GM19240 (cell line): Measurements from ENCODE around the gene MROH8.

Source experiments
- DNase-seq: peaks from one replicate; pipeline ENCODE4 v3.0.0; 2011; ENCODE audit warnings: low spot score; ENCODE audit not compliant: insufficient read length

MROH8 gene

DNA sequence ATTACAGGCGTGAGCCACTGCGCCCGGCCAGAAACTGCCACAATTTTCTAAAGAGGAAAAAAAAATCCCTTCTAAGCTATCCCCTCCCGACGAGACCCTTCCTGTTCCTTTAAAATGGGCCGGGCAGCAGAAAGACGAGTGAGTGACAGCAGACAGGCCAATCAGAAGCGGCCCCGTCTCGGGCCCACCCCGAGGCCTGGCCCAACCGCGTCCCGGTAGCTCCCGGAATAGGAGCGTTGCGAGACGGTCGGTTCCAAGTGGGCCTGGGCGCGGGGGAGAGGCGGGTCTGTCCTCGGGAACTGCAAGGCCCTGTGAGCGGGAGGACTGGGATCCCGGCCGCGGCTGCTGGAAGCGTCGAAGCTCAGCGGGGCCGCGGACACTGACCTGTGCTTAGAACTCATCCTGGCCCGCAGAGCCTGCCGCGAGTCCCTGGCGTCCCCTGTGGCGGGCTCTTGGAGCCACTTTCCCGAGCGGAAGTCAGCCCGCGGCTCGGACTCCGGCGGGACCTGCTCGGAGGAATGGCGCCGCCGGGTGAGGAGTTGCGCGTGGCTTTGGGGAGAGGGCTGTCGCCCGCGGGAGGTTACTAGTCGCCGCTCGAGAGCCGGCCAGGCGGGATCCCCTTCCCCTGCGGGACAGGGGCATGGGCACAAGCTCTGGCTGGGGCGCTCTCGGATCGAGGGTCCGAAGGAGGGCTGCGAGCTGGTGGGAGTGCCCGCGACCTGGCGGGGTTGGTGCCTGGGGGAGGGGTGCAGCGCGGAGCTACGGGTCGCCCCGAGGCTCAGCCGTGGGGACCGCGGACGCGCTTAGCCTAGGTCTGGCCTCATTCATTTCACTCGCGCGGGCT, at the start of gene MROH8, which contains the start of gene RPN2:
TSS of gene MROH8 (minus strand) at position 710 of the 844 bp plus-strand sequence.
TSS of gene RPN2 (plus strand) at position 492 of the 844 bp plus-strand sequence. CDS start at position 519, 27 bp downstream.
- peak; percentile 67 for DNase-seq

DNA sequence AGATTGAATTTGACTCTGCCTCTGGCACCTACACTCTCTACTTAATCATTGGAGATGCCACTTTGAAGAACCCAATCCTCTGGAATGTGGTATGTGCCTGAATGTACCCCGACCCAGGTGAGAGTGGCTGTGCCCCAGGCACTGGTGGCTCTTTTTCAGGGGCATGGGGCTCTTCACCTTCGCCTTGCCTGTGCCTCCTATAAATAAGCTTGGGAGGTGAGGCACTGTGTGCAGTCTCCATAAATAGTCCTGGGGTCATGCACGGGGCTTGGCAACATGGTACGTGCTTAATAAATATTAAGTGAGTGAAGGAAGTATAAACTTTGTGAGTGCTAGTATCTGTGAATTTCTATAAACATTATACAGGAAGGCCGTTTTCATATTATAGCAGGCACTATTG, 49.3 kb upstream of the MROH8 start:
- DNase-seq, result no peak

DNA sequence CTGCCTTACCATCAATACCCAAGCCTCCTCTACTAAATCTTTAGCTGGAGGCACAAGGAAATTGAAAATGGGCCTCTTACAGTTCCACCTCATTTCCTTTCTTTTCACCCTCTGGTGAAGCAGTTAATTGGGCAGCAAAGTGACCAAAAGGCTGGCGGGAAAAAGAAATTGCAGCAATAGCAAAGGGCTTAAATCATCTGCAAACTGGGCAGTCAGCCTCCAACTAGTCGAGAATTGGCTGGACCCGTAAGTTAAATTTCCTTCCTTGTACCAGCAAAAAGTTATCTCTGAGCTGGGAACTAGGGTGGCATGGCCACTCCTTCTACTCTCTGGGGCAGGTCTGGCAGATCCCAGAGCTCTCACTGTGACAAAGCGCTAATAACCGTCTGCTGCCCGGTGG, 48.7 kb upstream of the MROH8 start:
- no peak for DNase-seq

DNA sequence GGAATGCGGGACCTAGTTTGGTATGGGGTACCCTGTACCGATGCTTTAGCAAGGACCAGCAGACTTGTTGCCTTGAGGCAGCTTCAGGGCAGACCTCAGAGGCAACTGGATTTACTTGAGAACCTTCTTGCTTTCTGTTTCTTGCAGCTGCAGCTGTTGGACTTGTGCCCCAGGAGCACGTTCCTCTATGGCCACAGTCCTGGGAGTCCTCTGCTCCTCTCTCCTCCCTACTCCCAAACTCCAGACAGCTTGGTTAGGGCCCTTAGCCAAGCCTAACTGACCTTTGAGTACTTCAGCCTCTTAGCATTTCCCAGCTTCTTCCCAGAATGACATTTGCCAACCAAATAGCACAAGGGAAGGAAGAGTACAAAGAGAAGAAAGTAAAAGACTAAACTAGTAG, 47.5 kb upstream of the MROH8 start:
- no peak for DNase-seq

DNA sequence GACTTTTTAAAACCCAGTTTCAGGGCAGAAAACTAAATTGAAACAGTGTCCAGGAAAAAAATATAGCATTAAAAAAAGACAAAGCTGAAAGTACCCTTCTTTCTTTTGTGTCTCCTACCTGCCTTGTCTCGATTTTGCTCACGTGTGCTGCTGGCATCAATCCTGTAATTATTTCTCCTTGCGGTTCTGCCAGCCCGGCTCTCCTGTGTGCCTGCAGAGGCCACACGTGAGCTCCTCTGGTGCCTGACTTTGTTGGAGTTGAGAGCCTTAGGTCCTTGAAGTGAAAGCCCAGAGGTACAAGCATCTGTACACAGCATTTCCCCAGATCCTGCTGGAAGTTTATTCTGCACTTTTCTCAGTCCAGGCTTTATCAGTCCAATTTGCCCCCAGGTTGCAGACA, 45.8 kb upstream of the MROH8 start:
- no peak for DNase-seq

DNA sequence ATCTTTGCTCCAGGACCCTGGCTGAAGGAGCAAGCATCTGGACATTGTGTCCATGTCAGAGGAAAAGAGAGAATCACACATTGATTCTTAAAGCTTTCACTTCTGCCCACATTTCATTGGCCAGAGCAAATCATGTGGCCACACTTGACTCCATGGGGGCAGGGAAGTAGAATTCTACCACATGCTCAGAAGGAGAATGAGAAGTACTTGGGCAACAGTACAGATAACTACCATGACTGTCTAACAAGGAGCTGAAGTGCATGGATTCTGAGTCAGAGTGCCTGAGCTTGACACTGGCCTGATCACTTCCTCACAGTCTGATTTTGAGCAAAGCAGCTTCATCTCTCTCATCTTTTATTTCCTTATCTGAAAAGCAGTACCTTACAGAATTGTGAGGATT, 43.7 kb upstream of the MROH8 start:
- DNase-seq, result no peak

DNA sequence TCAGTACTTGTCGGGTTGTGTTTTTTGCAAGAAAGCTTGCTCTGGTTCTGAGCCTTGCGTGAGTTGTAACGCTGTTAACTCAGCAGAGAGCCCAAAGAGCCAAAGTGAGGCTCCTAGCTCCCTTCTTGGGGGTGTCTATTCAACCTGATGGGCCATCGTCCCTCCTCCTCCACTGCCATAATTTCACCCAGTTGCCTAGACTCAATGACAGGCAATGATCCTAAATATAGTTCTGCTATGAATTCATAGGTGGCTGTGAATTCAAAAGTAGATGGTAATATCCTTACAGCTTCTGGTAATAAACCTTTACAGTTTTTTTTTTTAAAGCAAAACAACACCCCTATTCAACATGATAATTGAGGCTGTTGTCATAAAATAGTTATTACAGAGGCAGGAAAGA, 42.7 kb upstream of the MROH8 start:
- no peak for DNase-seq

DNA sequence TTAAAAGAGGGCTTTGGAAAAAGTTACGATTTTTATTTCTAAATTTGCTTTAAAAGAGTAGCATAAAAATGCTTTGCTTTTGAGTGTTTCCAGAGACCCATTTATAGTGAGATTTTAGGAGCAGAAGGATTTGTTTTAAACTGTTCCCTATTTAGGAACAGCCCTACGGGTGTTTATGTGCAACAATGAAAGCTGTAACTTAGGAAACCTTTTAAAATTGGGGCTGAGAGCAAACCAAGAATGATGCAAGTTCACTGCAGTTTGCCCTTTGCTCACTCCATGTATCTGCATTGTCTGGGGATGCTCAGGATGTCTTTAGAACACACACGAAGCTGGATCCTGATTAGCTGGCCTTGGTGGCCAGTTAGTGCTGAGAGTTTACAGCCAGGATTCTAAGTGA, 41.4 kb upstream of the MROH8 start:
- no peak for DNase-seq

DNA sequence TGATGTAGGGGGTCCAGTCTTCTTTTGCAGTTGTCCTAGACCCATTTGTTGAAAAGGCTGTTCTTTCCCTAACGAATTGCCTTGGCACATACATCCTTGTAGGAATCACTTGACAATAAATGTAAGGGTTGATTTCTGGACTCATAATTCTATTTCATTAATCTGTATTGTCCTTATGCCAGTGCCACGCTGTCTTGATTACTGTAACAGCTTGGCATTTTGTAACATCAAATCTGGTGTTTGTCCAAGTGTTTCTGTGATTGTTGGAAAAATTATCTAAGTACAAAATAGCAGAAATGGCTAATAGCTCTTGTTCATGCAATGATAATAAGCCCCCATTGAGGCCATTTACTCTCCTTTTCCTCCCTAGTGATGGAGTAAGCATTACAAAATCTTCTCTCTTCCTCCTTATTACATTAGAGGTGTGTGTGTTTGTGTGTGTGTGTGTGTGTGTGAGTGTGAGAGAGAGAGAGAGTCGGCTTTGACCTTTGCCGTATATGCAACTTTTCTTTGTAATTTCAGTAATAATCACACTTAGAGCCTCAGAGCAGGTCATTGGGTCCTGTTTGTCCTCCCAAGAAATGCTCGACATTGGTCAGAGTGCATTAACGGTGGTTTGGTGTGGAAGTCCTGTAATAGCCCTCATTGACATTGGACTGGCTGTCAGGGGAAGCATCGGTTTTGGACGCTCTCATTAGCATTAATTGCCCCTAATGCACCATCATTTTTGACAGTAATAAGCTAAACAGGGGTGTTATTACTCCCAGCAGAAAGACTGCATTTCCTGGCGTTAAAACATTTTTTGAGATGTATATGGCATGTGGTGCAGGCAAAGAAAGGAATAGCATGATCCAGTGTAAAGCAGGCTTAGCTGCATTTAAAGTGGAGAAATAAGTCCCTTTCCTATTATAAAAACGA, 40.7 kb upstream of the MROH8 start:
- no peak for DNase-seq

DNA sequence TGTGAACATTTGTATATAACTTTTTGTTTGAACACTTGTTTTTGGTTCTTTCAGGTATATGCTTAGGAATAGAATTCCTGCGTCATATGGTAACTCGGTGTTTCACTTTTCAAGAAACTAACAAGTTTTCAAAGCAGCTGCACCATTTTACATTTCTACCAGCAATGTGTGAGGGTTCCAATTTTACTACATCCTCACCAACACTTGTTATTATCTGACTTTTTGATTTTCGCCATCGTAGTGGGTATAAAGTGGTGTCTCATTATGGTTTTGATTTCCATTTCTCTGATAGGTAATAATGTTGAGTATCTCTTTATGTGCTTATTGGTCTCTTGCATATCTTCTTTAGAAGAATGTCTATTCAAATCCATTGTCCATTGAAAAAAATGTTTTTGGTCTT, 39.6 kb upstream of the MROH8 start:
- no peak for DNase-seq

DNA sequence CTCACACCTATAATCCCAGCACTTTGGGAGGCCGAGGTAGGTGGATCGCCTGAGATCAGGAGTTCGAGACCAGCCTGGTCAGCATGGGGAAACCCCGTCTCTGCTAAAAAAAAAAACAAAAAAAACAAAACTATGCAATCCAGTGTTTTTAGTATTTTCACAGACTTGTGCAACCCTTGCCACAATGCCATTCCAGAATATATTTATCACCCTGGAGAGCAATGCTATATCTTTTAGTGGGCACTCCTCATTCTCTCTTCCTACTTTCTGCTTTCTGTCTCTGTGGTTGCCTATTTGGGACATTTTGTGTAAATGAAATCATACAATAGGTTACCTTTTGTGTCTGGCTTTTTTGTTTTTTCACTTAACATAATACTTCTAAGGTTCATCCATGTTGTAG, 39.1 kb upstream of the MROH8 start:
- no peak for DNase-seq

DNA sequence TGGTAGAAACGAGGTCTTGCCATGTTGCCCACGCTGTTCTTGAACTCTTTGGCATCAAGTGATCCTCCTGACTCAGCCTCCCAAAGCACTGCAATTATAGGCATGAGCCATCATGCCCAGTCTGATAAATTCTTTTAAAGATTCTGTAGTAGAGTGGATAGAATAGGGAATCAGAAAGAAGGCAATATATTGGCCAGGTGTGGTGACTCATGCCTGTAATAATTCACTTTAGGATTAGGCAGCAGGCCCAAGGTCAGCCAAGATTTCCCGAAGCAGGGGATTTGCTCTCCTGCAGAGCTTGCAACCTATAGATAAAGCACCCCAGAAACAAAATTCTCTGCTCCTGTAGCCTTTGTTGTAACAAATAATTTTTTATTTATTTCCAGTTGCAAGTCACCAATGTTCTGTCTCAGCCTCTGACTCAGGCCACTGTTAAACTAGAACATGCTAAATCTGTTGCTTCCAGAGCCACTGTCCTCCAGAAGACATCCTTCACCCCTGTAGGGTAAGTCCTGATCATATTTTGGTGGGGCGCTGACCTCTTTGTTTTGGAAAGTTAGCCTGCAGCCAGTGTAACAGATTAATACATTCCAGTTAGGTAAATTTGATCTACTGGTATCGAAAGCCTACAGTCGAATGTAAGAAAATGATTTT, 30.4 kb upstream of the MROH8 start:
- no peak for DNase-seq

DNA sequence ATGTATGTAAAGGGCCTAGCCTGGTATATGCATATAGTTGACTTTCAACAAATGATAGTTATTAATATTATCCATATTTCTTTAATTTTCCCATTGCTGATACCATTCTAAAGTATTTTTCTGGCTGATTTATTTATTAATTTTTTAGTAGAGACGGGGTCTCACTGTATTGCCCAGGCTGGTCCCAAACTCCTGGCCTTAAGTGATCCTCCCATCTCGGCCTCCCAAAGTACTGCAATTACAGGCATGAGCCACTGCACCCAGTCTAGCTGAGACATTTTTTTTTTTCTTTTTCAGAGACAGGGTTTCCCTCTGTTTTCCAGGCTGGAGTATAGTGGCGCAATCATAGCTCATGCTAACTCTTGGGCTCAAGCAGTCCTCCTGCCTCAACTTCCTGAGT, 29.8 kb upstream of the MROH8 start:
- no peak for DNase-seq

DNA sequence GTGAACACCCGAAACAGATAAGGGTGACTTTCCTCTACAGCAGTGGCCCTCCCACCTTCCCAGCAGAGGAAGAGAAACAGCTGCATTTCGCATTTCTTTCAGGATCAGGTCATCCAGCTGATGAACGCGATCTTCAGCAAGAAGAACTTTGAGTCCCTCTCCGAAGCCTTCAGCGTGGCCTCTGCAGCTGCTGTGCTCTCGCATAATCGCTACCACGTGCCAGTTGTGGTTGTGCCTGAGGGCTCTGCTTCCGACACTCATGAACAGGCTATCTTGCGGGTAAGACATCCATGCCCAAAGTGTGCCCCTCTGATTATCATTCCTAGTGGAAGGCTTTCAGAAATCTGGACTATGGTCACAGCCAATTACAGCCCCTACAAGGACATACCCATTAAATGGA, 27.8 kb upstream of the MROH8 start:
- no peak for DNase-seq

DNA sequence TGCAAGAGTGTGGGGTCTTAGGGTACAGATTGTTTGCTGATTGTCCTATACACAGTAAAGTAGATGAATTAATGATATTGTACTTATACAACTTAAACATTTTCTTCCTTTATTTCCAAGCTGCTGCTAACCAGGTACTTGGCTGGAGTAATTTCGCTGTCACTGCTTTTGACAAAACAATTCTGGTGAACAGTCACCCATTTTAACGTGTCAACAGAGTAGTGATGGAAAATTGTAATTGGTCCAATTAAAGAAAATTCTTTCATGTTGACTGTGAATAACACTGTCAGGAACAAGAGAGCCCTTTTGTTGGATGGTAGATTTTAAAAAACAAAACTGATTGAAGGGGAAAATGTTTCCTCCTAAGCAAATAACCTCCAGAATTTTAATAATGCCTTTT, 26.4 kb upstream of the MROH8 start:
- DNase-seq, result no peak

DNA sequence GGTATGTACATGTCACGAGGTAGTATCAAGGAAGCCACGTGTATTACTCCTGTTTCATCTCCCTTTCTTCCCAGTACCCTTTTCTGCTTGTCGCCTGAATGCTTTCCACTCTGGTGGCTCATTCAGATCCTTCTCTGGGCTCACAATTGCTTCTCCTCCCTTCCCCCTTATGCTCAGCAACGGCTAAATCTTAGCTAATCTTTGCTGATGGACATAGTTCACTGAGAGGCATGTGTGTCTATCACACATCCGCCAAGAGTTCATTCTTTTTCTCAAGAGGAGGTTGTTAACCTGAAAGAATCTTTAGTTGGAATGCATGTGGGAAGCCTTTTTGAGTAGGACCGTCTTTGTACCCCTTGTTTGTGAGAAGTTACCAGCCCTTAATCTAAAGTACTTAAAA, 25.8 kb upstream of the MROH8 start:
- DNase-seq, result no peak

DNA sequence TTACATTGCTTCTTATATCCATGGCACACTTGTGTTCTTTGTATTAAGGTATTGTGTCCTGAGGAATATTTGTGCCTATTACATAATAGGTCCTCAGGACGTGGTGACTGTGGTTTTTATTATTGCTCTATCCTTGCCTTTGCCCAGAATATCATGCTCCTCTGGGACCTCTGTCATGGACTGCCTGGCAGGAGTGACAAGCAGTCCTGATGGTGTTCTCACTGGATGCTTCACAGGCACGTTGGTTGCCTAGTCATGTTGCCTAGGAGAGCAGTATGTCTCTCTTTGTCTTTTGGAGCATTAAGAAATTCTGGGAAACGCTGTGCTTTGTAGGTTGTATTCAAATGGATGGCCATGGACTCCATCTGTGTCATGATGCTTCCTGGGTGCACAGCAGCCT, 24.7 kb upstream of the MROH8 start:
- DNase-seq, result no peak

DNA sequence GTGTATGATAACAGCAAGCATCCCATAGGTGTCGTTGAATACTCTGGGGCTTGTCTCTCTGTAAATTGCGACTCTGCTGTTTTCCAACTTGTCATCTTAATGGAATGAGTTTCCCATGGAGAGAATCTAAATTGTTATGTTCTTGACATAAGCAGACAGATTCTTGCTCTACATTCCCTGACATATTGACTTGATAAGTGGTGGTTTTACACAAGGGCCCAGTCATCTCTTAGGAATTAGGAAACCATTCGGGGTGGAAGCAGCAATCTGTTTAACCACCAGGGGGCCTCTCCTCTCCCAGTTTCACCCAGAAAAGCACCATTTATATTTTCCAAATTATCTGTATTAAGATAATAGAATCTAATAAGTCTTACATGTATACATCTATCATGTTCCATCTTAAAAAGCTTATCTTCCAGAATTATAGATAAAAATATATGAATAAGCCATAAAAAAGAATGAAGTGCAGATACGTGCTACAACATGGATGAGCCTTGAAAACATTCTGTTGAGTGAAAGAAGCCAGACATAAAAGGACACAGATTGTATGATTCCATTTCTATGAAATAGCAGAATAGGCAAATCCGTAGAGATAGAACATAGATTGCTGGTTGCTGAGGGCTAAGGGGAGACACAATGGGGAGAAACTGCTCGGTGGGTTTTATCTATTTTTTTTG, 23.1 kb upstream of the MROH8 start:
- DNase-seq, result no peak

DNA sequence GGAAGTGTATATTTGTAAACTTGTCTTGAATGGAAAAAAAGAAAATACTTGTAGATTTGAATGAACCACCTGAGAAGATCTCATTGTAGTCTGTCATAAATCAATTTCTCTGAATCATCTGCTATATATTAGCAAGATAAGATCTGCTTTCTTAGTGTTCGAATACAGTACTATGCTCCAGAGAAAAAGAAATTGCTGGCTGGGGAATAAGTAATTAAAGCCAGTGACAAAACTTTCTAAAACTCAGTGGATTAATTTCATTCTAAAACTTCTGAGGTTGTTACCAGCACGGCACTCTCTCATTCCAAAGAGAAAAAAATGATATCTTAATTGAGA, 22.4 kb upstream of the MROH8 start:
- no peak for DNase-seq

DNA sequence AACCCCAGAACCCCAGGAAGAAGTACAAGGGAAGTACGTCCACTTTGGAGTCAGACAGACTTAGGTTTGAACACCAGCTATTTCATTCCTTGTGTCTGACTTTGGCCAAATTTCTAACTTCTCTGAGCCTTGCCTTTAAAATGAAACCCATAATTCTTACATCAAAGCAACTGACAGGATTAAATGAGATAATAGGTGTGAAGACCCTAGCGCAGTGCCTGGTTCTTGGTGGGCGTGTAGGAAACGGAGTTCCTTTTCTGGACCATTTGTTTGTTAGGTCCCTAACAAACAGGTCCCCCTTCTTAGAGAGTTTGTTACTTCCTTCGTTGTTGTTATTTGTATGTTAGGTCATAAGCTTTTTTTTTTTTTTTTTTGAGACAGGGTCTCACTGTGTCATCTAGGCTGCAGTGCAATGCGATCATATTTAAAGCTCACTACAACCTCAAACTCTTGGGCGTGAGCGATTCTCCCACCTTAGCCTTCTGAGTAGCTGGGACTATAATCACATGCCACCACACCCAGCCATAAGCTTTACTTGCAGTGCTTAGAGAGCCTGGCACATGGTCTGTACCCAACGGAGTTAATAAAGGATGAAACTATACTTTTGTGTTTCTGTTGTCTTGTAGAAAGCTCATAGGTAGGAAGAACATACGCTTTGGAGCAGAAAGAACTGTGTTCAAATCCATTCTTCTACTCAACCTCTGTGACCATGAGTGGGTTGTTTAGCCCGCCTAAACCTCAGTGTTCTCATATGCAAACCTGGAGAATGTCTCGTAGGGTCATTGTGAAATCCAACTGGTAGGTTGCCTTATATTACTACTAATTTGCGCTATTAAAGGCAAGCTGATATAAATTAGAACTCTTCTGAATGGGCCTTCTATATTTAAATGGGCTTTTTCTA, 21.8 kb upstream of the MROH8 start:
- DNase-seq, result no peak
